Peyer's patch (tissue), 4 donors: Measurements from ENCODE around the gene NR5A1.

Experiments
- POLR2A ChIP-seq, 2 donors: fragments of 450-650 bp; IDR thresholded peaks; one replicate each; pipeline ENCODE4 v1.5.1; 2017; ENCODE audit warnings: antibody characterized with exemption in 2 of 2, mild to moderate bottlenecking in 2 of 2, moderate library complexity in 2 of 2
- TF ChIP-seq, protein P1 (sequence below), 6 experiments: fragments of 450-650 bp in 4 of 6; fragments of 200-600 bp in 2 of 6; sonication (generic) in 1 of 6; IDR thresholded peaks; one replicate each; pipeline ENCODE4 v1.5.1; 2017 to 2019; ENCODE audit warnings: antibody characterized with exemption in 6 of 6, mild to moderate bottlenecking in 3 of 6, moderate library complexity in 1 of 6

DNA sequence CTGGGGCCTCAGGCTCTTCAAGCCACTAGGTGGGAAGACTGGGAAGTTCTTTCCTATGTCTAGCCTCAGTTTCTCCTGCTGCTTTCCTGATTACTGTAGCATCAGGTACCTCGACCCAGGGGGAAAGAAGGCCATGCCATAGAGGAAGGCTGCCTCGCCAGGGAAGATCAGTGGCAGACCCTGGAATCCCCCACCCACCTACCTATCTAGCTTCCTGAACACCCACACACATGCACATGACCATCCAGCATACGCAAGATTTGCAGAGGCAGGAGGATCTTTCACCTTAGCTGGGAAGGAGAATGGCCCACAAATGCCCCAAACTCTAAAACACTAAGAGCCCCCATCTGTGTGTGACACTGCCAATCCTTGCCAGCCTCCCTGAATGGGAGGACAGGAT lies 8.0 kb downstream of the NR5A1 start:
- TF ChIP-seq, protein P1, sequence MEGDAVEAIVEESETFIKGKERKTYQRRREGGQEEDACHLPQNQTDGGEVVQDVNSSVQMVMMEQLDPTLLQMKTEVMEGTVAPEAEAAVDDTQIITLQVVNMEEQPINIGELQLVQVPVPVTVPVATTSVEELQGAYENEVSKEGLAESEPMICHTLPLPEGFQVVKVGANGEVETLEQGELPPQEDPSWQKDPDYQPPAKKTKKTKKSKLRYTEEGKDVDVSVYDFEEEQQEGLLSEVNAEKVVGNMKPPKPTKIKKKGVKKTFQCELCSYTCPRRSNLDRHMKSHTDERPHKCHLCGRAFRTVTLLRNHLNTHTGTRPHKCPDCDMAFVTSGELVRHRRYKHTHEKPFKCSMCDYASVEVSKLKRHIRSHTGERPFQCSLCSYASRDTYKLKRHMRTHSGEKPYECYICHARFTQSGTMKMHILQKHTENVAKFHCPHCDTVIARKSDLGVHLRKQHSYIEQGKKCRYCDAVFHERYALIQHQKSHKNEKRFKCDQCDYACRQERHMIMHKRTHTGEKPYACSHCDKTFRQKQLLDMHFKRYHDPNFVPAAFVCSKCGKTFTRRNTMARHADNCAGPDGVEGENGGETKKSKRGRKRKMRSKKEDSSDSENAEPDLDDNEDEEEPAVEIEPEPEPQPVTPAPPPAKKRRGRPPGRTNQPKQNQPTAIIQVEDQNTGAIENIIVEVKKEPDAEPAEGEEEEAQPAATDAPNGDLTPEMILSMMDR (IDR thresholded peaks at IDR 0.05), result no peak
- TF ChIP-seq POLR2A (IDR thresholded peaks at IDR 0.05), result no peak
